Measurements from ENCODE around the gene LMO1. TPM values are rescaled to one million over a fixed set of nuclear protein-coding genes. Genes with fewer than 3 reads are reported as not detected.
A peak's percentile ranks its signal among the peaks of the same experiment; 100 is the strongest.

LMO1 gene
- total RNA-seq, 2 experiments from 2014 or later: not detected

- ChIA-PET CTCF (ENCODE audit: unreplicated experiment) (no interaction called here), POLR2A (interaction anchor here (0.6 kb wide), 1 partner anchor 1935 kb away, joined by 3 read pairs; no protein-coding TSS in a partner anchor)
- intact Hi-C loops (cut with micrococcal nuclease; ENCODE audit: unreplicated experiment): no loop called here
- no peak for DNase-seq (ENCODE audit: low spot score)
- Histone ChIP-seq H4K20me1 (ENCODE audit: insufficient read depth, low read length) (no peaks in the 10 kb centered on the region), H2AFZ (ENCODE audit: low read length) (no peak overlapping the region), H3K9me3 (ENCODE audit: low read length) (no peaks in the 10 kb centered on the region), H3K4me2 (ENCODE audit: low read length) (no peak overlapping the region), H3K4me3 (ENCODE audit: low read depth, low read length, poor library complexity, severe bottlenecking) (no peak overlapping the region), H3K27ac (ENCODE audit: low read depth, low read length, poor library complexity, severe bottlenecking) (no peak overlapping the region), H3K36me3 (ENCODE audit: insufficient read depth, low read length) (no peaks in the 10 kb centered on the region), H3K79me2 (ENCODE audit: insufficient read depth, low read depth, low read length) (no peaks in the 10 kb centered on the region), H3K4me1 (ENCODE audit: insufficient read depth, low read length, poor library complexity, severe bottlenecking) (no peaks in the 10 kb centered on the region), H3K9me2 (ENCODE audit: insufficient read depth, low read length) (no peaks in the 10 kb centered on the region)
- TF ChIP-seq EZH2phosphoT487 (IDR thresholded peaks at IDR 0.05; ENCODE audit: borderline replicate concordance, low read depth, low read length) (no peak), CTCF (conservative IDR thresholded peaks at IDR 0.05; ENCODE audit: low read length) (no peak)
- BruUV-seq (replicated peaks): no TSS peak
These were observed 14.2 kb downstream of the LMO1 start for GRCh38 chr11:8249482-8249881.

GRCh38 chr11:8248786-8249185 is 14.9 kb downstream of the LMO1 start:
- POLR2A ChIA-PET: no interaction called here
- Histone ChIP-seq H4K20me1 (ENCODE audit: insufficient read depth, low read length) (no peaks in the 10 kb centered on the region), H3K27ac (ENCODE audit: low read depth, low read length, poor library complexity, severe bottlenecking) (no peak overlapping the region), H3K9me2 (ENCODE audit: insufficient read depth, low read length) (no peaks in the 10 kb centered on the region), H3K36me3 (ENCODE audit: insufficient read depth, low read length) (no peaks in the 10 kb centered on the region), H3K4me2 (ENCODE audit: low read length) (no peak overlapping the region), H3K79me2 (ENCODE audit: insufficient read depth, low read depth, low read length) (no peaks in the 10 kb centered on the region), H3K4me3 (ENCODE audit: low read depth, low read length, poor library complexity, severe bottlenecking) (no peak overlapping the region), H2AFZ (ENCODE audit: low read length) (no peak overlapping the region), H3K4me1 (ENCODE audit: insufficient read depth, low read length, poor library complexity, severe bottlenecking) (no peaks in the 10 kb centered on the region), H3K9me3 (ENCODE audit: low read length) (no peaks in the 10 kb centered on the region)
- CTCF ChIA-PET (ENCODE audit: unreplicated experiment): no interaction called here
- DNase-seq (ENCODE audit: low spot score): no peak
- TF ChIP-seq CTCF (conservative IDR thresholded peaks at IDR 0.05; ENCODE audit: low read length) (no peak), EZH2phosphoT487 (IDR thresholded peaks at IDR 0.05; ENCODE audit: borderline replicate concordance, low read depth, low read length) (no peak)
- BruUV-seq (replicated peaks): no TSS peak
- intact Hi-C loops (cut with micrococcal nuclease; ENCODE audit: unreplicated experiment): no loop called here

GRCh38 chr11:8247312-8247711 is 16.4 kb downstream of the LMO1 start:
- no TSS peak for BruUV-seq (replicated peaks)
- no peak for DNase-seq (ENCODE audit: low spot score)
- no peak overlapping the region for H3K4me2 ChIP-seq (ENCODE audit: low read length)

More at GRCh38 chr11:8247312-8247711, 16.4 kb downstream of the LMO1 start:
- Histone ChIP-seq H4K20me1 (ENCODE audit: insufficient read depth, low read length) (no peaks in the 10 kb centered on the region), H3K4me1 (ENCODE audit: insufficient read depth, low read length, poor library complexity, severe bottlenecking) (no peaks in the 10 kb centered on the region), H2AFZ (ENCODE audit: low read length) (no peak overlapping the region), H3K79me2 (ENCODE audit: insufficient read depth, low read depth, low read length) (no peaks in the 10 kb centered on the region), H3K4me3 (ENCODE audit: low read depth, low read length, poor library complexity, severe bottlenecking) (no peak overlapping the region), H3K9me3 (ENCODE audit: low read length) (no peaks in the 10 kb centered on the region), H3K27ac (ENCODE audit: low read depth, low read length, poor library complexity, severe bottlenecking) (no peak overlapping the region), H3K9me2 (ENCODE audit: insufficient read depth, low read length) (no peaks in the 10 kb centered on the region), H3K36me3 (ENCODE audit: insufficient read depth, low read length) (no peaks in the 10 kb centered on the region)
- ChIA-PET POLR2A (no interaction called here), CTCF (ENCODE audit: unreplicated experiment) (no interaction called here)
- intact Hi-C loops (cut with micrococcal nuclease; ENCODE audit: unreplicated experiment): no loop called here
- TF ChIP-seq CTCF (conservative IDR thresholded peaks at IDR 0.05; ENCODE audit: low read length) (peak; percentile 66), EZH2phosphoT487 (IDR thresholded peaks at IDR 0.05; ENCODE audit: borderline replicate concordance, low read depth, low read length) (no peak)

All from OCI-LY7 (cell line).